8988T (cell line): ENCODE measurements around the gene BRME1.
A peak's percentile ranks its signal among the peaks of the same experiment; 100 is the strongest.

Experiments used
- DNase-seq: peaks from one replicate; pipeline ENCODE4 v3.0.0; 2011

Gene BRME1

DNA sequence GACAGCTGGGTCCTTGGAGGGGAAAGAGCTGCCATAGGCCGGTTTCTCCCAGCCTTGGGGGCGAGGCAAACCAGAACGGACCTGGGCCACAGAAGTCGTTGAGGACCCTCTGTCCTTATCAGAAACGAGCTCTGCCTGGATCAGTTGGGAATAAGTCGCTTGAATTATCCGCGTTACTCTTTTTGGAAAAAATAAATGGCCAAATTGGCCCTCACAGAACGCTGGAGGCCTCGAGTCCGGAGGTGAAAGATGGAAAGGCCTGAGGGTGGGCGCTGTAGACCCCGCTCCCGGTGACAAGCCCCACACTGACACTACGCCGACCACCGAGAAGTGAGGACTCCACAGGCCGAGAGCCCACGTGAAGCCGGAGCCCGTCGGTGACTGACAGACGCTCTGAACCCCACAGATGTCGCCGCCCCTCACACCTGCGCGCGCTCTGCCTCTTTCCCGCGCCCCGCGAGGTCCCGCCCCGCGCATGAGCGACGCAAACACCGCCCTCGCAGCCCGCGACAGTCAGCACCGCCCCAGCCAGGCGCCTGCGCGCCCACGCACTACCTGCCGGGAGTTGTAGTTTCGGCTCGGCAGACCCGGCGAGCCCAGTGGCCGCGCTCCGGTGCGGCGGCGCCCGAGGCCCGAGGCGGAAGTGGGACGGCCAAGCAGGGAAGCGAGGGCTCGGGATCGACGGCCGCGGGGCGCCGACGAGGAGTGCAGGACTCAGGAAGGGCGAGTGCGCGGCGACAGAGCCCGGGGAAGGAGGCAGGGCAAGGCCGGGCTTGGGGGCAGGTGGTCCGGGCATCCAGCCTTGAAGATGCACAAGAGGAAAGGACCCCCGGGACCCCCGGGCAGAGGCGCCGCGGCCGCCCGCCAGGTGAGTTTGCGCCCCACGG, at the start of gene BRME1, which contains the start of gene CC2D1A:
TSS of gene BRME1 (minus strand) at position 484 of the 887 bp plus-strand sequence. CDS start 1,225 bp downstream, outside the sequence.
TSS of gene CC2D1A (plus strand) at position 568 of the 887 bp plus-strand sequence. CDS start at position 809, 241 bp downstream.
- peak; percentile 92 for DNase-seq

DNA sequence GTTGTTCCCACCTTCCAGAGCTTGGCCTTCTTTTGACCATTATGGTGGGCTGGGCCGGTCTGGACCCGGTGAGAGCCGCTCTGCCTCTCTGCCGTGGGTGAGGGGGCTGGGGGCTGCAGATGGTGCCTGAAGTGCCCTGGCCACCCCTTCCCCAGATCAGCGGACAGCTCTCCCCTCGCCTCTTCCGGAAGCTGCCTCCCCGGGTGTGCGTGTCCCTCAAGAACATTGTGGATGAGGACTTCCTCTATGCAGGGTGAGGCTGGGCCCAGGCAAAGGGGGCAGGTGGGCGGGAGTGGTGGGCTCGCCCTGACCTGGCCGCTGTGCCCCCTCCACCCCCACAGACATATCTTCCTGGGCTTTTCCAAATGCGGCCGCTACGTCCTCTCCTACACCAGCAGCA, 48.3 kb upstream of the BRME1 start:
- DNase-seq, result no peak

GRCh38 chr19:13952931-13953531, 47.1 kb upstream of the BRME1 start:
- DNase-seq, result no peak

DNA sequence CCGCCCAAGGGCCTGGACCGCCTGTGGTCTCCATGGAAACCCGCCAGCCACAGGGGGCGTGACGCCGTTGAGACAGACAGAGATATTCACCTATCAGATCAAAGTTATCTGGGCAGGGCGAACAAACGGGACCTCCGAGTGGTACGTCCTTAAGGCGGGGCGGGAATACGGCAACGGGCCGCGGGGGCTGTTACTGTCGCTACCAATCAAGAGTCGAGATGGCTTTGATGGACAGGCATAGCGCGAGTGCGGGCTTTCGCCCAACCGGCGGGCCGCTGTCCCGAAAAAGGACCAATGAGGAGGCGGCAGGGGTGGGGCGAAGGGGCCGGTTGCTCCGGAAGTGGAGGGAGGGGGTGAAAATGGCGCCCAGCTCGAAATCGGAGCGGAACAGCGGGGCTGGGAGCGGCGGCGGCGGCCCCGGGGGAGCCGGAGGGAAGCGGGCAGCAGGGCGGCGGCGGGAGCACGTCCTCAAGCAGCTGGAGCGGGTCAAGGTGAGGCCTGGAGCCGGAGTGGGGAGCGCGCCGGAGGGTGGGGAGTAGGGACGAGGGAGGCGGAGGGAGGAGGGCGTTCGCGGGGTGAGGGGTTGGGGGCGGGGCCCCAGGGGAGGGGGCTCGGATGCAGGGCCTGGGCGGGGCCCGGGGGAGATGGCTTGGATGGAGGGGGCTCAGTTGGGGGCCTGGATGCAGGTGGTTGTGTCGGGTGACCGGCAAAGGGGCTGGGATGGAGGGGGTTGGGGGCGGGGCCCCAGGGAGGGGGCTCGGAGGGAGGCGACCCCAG, 46.4 kb upstream of the BRME1 start, which contains the start of gene DCAF15:
TSS of gene DCAF15 (plus strand) at position 356 of the 777 bp plus-strand sequence. CDS start at position 360, 4 bp downstream.
- DNase-seq, result peak; percentile 99

DNA sequence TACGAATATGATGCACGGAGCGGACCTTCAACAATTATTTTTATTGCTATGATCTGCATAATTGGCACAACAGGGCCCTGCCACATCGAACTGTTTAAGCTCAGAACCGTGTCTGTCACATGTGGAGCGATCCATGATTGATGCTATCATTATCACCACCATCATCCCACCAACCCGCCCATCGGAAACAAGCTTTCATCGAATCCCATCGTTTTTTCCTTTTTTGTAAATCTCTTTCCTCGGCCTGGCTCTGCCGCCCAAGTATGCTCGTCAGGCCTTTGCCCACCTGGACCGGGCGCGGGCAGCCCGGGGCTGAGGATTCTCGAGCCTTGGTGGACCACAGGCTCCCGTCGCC, 45.9 kb upstream of the BRME1 start:
- DNase-seq, result no peak

- DNase-seq, result no peak
Measured at GRCh38 chr19:13951043-13951442, 45.1 kb upstream of the BRME1 start.

GRCh38 chr19:13946414-13946813, 40.5 kb upstream of the BRME1 start:
- no peak for DNase-seq

DNA sequence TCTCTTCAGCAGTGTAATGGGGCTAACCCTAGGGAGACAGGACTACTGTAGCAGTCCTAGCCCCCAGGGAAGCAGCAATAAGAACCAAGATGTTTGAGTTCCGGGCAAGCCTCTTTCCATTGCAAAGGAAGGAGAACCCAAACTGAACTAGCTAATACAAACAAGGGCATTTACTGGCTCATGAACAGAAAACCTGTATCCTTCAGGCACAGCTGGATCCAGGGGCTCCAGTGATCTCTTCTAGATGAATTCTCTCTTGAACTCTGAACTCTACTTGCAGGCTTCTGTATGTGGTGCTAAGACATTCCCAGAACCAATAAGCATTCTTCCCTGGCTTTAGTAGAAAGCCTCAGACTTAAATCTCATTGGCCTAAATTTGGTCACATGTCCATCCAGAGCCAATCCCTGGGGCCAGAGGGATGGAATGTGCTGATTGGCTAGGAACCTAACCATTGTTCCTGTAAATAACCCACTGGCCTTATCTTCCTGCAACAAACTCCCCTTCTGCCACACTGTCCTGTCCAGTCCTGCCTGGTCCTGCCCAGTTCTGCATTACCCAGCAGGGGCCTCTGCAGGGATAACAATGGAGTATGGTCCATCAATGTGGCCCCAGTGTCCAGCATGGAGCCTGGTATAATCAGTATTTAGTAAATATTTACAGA, 36.2 kb upstream of the BRME1 start:
- DNase-seq, result no peak

- DNase-seq, result no peak
Measured at GRCh38 chr19:13938301-13939064, 32.6 kb upstream of the BRME1 start, which contains the start of gene PODNL1. Gene PODNL1 (minus strand): TSS chr19:13938417. CDS start chr19:13938181, 236 bp downstream.

DNA sequence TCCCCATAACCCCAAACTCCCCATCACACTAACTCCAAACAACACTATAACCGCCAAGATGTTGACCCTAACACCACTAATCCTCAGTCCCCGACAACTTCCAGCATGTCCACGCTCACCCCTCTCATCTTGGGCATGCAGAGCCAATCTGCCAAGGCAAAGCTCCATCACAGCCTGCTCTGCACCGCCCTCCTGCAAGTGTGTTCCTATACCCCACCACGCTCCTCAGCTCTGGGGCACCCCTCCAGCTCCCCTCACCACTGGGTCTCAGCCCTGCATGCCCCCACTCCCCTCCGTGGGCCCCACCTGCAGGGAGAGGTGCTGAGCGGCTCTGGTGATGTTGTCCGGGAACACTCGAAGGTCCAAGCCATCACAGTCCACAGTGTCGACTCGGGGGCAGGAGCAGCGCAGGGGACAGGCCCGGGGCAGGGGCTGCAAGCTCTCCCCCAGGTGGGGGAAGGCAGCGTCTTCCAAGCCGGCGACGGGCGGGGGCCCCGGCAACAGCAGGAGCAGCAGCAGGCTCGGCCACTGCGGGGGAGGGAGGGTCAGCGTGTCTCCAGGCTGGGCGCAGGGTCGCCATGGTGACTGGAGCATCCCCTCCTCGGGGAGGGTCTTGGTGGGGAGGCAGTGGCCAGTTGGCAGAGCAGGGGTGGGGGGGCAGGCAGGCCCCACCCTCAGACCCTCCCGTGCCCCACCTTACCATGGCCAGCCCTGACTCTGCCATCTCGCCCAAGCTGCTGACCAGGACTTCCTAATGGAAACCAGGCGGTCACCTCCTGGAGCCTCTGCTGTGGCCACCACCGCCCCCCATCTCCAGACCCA, 31.8 kb upstream of the BRME1 start:
- DNase-seq, result no peak

DNA sequence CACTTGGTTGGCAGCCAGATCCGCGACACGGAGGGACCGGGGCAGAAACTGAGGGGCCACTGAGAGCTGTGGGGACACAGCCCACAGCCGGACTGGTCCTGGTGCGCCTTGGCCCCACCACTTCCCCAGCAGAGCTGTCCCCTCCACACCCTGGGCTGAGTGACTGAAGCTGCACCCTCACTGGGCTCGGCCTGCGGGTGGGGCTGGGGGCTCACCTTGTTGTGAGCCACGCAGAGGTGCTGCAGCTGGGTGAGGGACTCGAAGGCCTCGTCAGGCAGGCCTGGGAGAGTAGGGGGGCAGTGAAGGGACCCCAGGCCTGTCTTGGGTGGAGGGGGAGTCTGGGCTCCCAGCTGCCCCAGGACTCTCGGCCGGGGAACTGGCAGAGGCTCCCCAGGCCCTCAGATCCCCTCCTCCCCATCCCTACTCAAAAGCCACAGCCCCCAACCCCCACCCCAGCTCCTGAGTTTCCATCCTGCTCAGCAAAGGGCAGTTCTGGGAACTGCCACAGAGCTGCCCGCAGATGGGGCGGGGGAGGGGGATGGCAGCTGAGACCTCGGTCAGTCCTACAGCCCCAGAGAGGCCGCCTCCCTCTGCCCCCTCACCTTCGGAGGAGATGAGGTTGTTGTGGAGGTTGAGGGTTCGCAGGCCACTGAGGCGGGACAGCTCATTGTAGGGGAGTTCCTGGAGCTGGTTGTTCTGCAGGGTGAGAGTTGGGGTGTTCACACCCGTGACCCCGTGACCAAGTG, 30.0 kb upstream of the BRME1 start:
- no peak for DNase-seq

DNA sequence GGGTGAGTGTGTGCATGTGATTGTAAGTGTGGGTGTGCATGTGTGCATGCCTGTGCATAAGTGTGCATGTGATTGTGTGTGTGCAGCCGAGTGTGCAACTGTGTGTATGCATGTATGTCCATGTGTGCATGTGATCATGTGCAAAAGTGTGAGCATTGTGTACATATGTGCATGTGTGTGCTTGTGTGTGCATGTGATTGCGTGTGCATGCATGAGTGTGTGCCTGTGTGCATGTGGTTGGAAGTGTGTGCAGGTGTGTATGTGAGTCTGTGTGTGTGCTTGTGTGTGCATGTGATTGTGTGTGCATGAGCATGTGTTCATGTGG, 28.8 kb upstream of the BRME1 start:
- no peak for DNase-seq

DNA sequence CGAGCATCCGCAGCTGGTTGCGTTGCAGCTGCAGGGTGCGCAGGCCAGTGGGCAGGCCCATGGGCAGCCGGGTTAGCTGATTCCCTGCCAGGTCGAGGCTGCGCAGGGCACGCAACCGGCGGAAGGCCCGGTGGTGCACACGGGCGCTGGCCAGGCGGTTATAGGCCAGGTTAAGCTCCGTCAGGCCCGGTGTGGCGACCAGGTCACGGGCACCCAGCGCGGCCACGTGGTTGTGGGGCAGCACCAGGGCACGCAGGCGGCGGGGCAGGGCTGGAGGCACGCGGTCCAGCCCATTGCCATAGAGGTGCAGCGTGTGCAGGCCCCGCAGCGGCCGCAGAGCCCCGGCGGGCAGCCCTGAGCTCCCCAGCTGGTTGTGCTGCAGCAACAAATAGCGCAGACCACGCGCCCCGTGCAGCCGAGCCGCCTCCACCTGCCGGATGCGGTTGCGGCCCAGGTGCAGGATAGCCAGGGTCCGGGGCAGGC, 27.0 kb upstream of the BRME1 start:
- no peak for DNase-seq

DNA sequence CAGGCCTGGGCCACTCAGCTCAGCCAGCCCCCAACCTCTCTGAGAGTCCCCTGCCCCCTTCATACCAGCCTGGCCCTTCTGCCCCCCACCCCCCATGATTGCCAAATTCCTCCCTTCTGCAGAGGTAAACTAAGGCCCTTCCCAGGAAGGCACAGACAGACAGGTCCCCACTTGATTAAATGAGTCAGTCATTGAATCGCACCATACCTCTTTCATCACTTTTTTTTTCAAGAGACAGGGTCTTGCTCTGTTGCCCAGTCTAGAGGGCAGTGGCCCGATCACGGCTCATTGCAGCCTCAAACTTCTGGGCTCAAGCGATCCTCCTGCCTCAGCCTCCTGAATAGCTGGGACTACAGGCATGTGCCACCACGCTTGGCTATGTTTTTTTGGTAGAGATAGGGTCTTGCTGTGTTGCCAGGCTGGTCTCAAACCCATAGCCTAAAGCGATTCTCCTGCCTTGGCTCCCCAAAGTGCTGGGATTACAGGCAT, 26.3 kb upstream of the BRME1 start:
- no peak for DNase-seq

GRCh38 chr19:13931391-13932148, 25.7 kb upstream of the BRME1 start:
- DNase-seq, result no peak

GRCh38 chr19:13930402-13930801, 24.5 kb upstream of the BRME1 start:
- DNase-seq, result no peak

- DNase-seq, result no peak
Measured at GRCh38 chr19:13929956-13930355, 24.0 kb upstream of the BRME1 start.

DNA sequence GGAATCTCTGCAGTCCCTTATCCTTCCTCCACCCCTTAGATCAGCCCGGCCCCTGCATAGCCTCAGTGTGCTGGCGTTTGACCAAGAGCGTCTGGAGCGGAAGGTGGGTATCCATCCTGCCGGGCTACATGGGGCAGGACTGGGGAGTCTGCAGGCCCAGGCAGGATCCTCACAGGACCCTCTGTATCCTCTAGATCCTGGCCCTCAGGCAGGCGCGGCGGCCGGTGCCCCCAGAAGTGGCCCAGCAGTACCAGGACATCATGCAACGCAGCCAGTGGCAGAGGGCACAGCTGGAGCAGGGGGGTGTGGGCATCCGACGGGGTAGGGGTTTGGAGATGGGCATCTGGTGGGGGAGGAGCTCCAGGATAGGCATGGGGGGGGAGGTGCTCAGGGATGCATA, 23.4 kb upstream of the BRME1 start:
- no peak for DNase-seq

DNA sequence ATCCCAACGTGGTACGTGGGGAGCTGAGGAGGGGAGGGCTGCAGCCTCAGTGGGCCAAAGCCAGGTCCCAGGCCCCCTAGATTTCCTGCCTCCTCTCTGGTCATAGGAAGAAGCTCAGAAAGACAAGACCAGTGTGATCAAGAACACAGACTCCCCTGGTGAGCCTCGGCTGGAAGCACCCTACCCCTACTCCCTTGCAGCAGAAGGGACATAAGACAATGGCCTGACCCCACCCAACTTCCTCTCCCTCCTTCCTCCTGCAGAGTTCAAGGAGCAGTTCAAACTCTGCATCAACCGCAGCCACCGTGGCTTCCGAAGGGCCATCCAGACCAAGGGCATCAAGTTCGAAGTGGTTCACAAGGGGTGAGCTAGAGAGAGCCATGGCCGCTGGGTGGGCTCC, 20.8 kb upstream of the BRME1 start:
- DNase-seq, result no peak
